H9 (cell line): ENCODE data around the gene NPAT. TPM values are rescaled to one million over a fixed set of nuclear protein-coding genes. Genes with fewer than 3 reads are reported as not detected.
A peak's percentile ranks its signal among the peaks of the same experiment; 100 is the strongest.

Experiments
- DNase-seq: peaks from one replicate; pipeline ENCODE4 v3.0.0-alpha.2; 2017
- H2AFZ ChIP-seq: one replicate; pipeline ENCODE4 v1.6.1; 2013; ENCODE audit warnings: mild to moderate bottlenecking, low read length, control low read depth, moderate library complexity
- H2AK5ac ChIP-seq: 2 replicates; pipeline ENCODE4 v1.6.1; 2013; ENCODE audit warnings: low read length, control low read depth, mixed read lengths; ENCODE audit not compliant: insufficient read length
- H2BK120ac ChIP-seq: one replicate; pipeline ENCODE4 v1.6.1; 2013; ENCODE audit warnings: low read depth, mild to moderate bottlenecking, low read length, control low read depth, inconsistent platforms; ENCODE audit not compliant: poor library complexity, severe bottlenecking
- H2BK12ac ChIP-seq: 2 replicates; pipeline ENCODE4 v1.6.1; 2013; ENCODE audit warnings: low read length, control low read depth, mixed read lengths, low read depth; ENCODE audit not compliant: insufficient read length
- H2BK15ac ChIP-seq: 2 replicates; pipeline ENCODE4 v1.6.1; 2013; ENCODE audit warnings: low read depth, low read length, control low read depth
- H2BK20ac ChIP-seq: one replicate; pipeline ENCODE4 v1.6.1; 2013; ENCODE audit warnings: low read depth, mild to moderate bottlenecking, low read length, control low read depth, inconsistent platforms; ENCODE audit not compliant: poor library complexity, severe bottlenecking
- H2BK5ac ChIP-seq: 2 replicates; pipeline ENCODE4 v1.6.1; 2013; ENCODE audit warnings: low read length, control low read depth, mixed read lengths; ENCODE audit not compliant: insufficient read length
- H3K14ac ChIP-seq: 2 replicates; pipeline ENCODE4 v1.6.1; 2013; ENCODE audit warnings: low read length, control low read depth; ENCODE audit not compliant: insufficient read depth
- H3K18ac ChIP-seq: 2 replicates; pipeline ENCODE4 v1.6.1; 2013; ENCODE audit warnings: low read depth, mild to moderate bottlenecking, mixed read lengths, low read length, control low read depth; ENCODE audit not compliant: insufficient read length
- H3K23ac ChIP-seq: 2 replicates; pipeline ENCODE4 v1.6.1; 2013; ENCODE audit warnings: low read length, control low read depth, mixed read lengths, low read depth; ENCODE audit not compliant: insufficient read length
- H3K23me2 ChIP-seq: 2 replicates; pipeline ENCODE4 v1.6.1; 2013; ENCODE audit warnings: low read depth, mild to moderate bottlenecking, mixed read lengths, low read length, control low read depth; ENCODE audit not compliant: insufficient read length, poor library complexity, severe bottlenecking
- H3K27ac ChIP-seq: 2 replicates; pipeline ENCODE4 v1.5.1; 2013; ENCODE audit warnings: low read length, control low read depth, mixed read lengths, low read depth; ENCODE audit not compliant: insufficient read length
- H3K27me3 ChIP-seq: 2 replicates; pipeline ENCODE4 v1.6.1; 2013; ENCODE audit warnings: low read length, control low read depth, inconsistent platforms; ENCODE audit not compliant: insufficient read depth
- H3K4ac ChIP-seq: 2 replicates; pipeline ENCODE4 v1.6.1; 2013; ENCODE audit warnings: low read depth, mild to moderate bottlenecking, control low read depth, inconsistent platforms, low read length, moderate library complexity
- H3K4me1 ChIP-seq: 2 replicates; pipeline ENCODE4 v1.6.1; 2013; ENCODE audit warnings: low read length, control low read depth, inconsistent platforms; ENCODE audit not compliant: insufficient read depth
- H3K4me2 ChIP-seq: 2 replicates; pipeline ENCODE4 v1.6.1; 2013; ENCODE audit warnings: low read length, control low read depth, mixed read lengths; ENCODE audit not compliant: insufficient read length, insufficient read depth
- H3K56ac ChIP-seq: 2 replicates; pipeline ENCODE4 v1.6.1; 2013; ENCODE audit warnings: low read depth, mild to moderate bottlenecking, mixed read lengths, low read length, control low read depth; ENCODE audit not compliant: insufficient read length
- H3K79me1 ChIP-seq: 2 replicates; pipeline ENCODE4 v1.6.1; 2013; ENCODE audit warnings: low read depth, mild to moderate bottlenecking, moderate library complexity, low read length, control low read depth, inconsistent platforms; ENCODE audit not compliant: insufficient read depth, poor library complexity, severe bottlenecking
- H3K79me2 ChIP-seq: 2 replicates; pipeline ENCODE4 v1.6.1; 2013; ENCODE audit warnings: low read length, control low read depth, inconsistent platforms; ENCODE audit not compliant: insufficient read depth
- H3K9ac ChIP-seq: 2 replicates; pipeline ENCODE4 v1.6.1; 2013; ENCODE audit warnings: low read length, control low read depth, mixed read lengths; ENCODE audit not compliant: insufficient read length; ENCODE audit errors: extremely low read depth
- H3K9me3 ChIP-seq: one replicate; pipeline ENCODE4 v1.6.1; 2013; ENCODE audit warnings: low read depth, low read length, inconsistent platforms; ENCODE audit not compliant: control insufficient read depth
- H3T11ph ChIP-seq: one replicate; pipeline ENCODE4 v1.6.1; 2013; ENCODE audit warnings: mild to moderate bottlenecking, low read length, control low read depth, inconsistent platforms
- H4K20me1 ChIP-seq: one replicate; pipeline ENCODE4 v1.6.1; 2013; ENCODE audit not compliant: control insufficient read depth, insufficient read length, insufficient read depth
- H4K5ac ChIP-seq: 2 replicates; pipeline ENCODE4 v1.6.1; 2013; ENCODE audit warnings: low read depth, mild to moderate bottlenecking, mixed read lengths, low read length, control low read depth; ENCODE audit not compliant: insufficient read length
- H4K8ac ChIP-seq: replicated peaks from 2 replicates; pipeline ENCODE4 v1.6.1; 2013; ENCODE audit warnings: low read length, control low read depth, mixed read lengths, low read depth; ENCODE audit not compliant: insufficient read length
- H4K91ac ChIP-seq: 2 replicates; pipeline ENCODE4 v1.6.1; 2013; ENCODE audit warnings: low read depth, mild to moderate bottlenecking, moderate library complexity, mixed read lengths, low read length, control low read depth; ENCODE audit not compliant: insufficient read length
- H3K27ac Mint-ChIP-seq, 3 experiments: 2 replicates in 2 of 3; 3 replicates in 1 of 3; pipeline ENCODE4 v1.8.0; 2020 to 2021; ENCODE audit warnings: mixed read lengths in 3 of 3, mild to moderate bottlenecking in 1 of 3, moderate library complexity in 1 of 3
- H3K27me3 Mint-ChIP-seq: 2 replicates; pipeline ENCODE4 v1.8.0; 2021; ENCODE audit warnings: low read depth, mild to moderate bottlenecking, moderate library complexity, mixed read lengths
- H3K36me3 Mint-ChIP-seq, 3 experiments: 2 replicates in 2 of 3; 3 replicates in 1 of 3; pipeline ENCODE4 v1.8.0; 2020 to 2021; ENCODE audit warnings: low read depth in 3 of 3, mixed read lengths in 3 of 3; ENCODE audit not compliant: insufficient read depth in 1 of 3
- H3K4me1 Mint-ChIP-seq, 2 experiments: 2 replicates each; pipeline ENCODE4 v1.8.0; 2020; ENCODE audit warnings: mixed read lengths in 2 of 2
- H3K4me3 Mint-ChIP-seq, 2 experiments: 2 replicates in 1 of 2; 3 replicates in 1 of 2; pipeline ENCODE4 v1.8.0; 2020 to 2021; ENCODE audit warnings: mild to moderate bottlenecking in 2 of 2, mixed read lengths in 2 of 2, moderate library complexity in 1 of 2
- H3K9me3 Mint-ChIP-seq, 2 experiments: 2 replicates in 1 of 2; 3 replicates in 1 of 2; pipeline ENCODE4 v1.8.0; 2020; ENCODE audit warnings: mild to moderate bottlenecking in 2 of 2, mixed read lengths in 2 of 2, moderate library complexity in 1 of 2
- WGBS: extraction: QIAGEN DNeasy Blood & Tissue Kit; methylation state at CpG from one replicate; pipeline ENCODE4 v1.1.7; 2013; ENCODE audit warnings: missing lambda C conversion rate, low lambda C conversion rate, mixed read lengths; ENCODE audit not compliant: insufficient read length; ENCODE audit errors: extremely low coverage; 5-methylcytosine and 5-hydroxymethylcytosine counted together
- total RNA-seq: library from RNA; stranded (reverse); gene quantifications from 2 replicates; pipeline ENCODE4 v1.2.1, GENCODE V29; 2021
- TF ChIP-seq, protein P1 (sequence below): fragments of 200-600 bp; sonication (generic); conservative IDR thresholded peaks from 3 replicates; pipeline ENCODE4 v1.8.0; 2021; ENCODE audit warnings: antibody characterized with exemption, mild to moderate bottlenecking

Gene NPAT
- total RNA-seq, 1 experiment from 2014 or later: 22.9 TPM

DNA sequence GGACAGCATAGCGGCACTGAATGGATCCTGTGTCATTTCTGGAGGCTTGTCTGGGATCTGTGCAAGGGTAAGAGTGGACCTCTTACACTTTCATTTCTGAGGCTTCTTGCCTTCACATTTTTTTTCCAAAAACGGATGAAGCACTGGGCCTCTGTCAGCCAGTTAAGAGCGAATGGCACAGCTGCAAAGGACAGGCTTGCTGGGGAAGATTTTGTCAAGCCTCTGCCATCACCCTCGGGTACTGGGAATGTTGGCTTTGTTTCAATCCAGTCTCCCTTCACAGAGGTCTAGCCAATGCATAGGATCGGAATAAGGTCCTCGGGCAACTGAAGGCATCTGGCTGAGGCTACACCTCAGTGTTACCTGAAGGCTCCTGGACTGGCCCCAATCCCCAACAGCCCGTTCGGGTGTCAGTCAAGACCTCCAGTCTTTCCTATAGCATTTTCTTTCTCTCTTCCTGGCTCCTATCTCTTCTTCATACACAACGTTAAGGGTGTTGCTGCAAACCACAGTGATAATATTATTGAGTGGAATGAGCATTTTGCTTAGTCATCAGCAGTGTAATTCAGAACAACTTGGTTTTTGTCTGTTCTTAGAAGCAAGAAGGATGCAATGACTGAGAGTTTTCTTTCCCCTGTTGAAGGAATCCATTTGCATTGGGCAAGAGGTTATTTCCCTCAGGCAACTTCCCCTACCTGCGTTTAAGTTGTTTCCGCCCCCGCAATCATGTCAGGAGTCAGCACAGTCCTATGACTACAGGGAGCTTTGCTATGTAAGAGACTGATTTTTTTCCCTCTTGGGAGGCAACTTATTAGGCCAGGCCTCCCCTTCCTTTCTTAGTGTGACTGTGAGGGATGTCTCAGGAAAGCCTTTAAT, 22.8 kb downstream of the NPAT start:
- no peaks in the 10 kb centered on the region for H4K20me1 ChIP-seq
- H2BK20ac ChIP-seq: no peak overlapping the region
- peaks cover 29 to 61% (median 45%) of the 10 kb centered on the region in 3 experiments for H3K36me3 Mint-ChIP-seq
- H3K4me3 Mint-ChIP-seq: no peak overlapping the region
- no peak overlapping the region for H4K91ac ChIP-seq
- no peak overlapping the region for H2BK120ac ChIP-seq
- H3K9me3 ChIP-seq: no peaks in the 10 kb centered on the region
- no peak overlapping the region for H3K23ac ChIP-seq
- no peak overlapping the region for H2AFZ ChIP-seq
- H3K4me2 ChIP-seq: no peak overlapping the region
- H3K27ac Mint-ChIP-seq: peak overlapping the region in 2 of 3 experiments; percentile 35 to 89; a peak in 4 of 7 replicates
- H3K4me1 ChIP-seq: peaks cover 6% of the 10 kb centered on the region; the same call in 1 of the 2 replicates
- H3K14ac ChIP-seq: no peak overlapping the region
- H3K27me3 Mint-ChIP-seq: no peaks in the 10 kb centered on the region
- no CpG with 5 or more reads among the region's 12 CpGs for WGBS
- no peak overlapping the region for H3K56ac ChIP-seq
- H3K4ac ChIP-seq: no peak overlapping the region
- no peak overlapping the region for H3K9ac ChIP-seq
- H2BK5ac ChIP-seq: no peak overlapping the region
- no peaks in the 10 kb centered on the region for H3K27me3 ChIP-seq
- no peak overlapping the region for H4K5ac ChIP-seq
- no peaks in the 10 kb centered on the region for H3K79me1 ChIP-seq
- no peaks in the 10 kb centered on the region for H3K23me2 ChIP-seq
- H2BK12ac ChIP-seq: no peak overlapping the region
- no peaks in the 10 kb centered on the region; the same call in 1 of the 2 replicates for H3K79me2 ChIP-seq
- peaks cover 22% of the 10 kb centered on the region in 2 experiments for H3K4me1 Mint-ChIP-seq
- no peak overlapping the region for H3K27ac ChIP-seq
- no peak overlapping the region for H3K18ac ChIP-seq
- H4K8ac ChIP-seq: no peak overlapping the region
- H3K9me3 Mint-ChIP-seq: peaks cover 0 to 6% of the 10 kb centered on the region in 2 experiments; a peak in 2 of 5 replicates
- no peak overlapping the region for H3T11ph ChIP-seq
- no peak overlapping the region for H2AK5ac ChIP-seq
- TF ChIP-seq, protein P1, sequence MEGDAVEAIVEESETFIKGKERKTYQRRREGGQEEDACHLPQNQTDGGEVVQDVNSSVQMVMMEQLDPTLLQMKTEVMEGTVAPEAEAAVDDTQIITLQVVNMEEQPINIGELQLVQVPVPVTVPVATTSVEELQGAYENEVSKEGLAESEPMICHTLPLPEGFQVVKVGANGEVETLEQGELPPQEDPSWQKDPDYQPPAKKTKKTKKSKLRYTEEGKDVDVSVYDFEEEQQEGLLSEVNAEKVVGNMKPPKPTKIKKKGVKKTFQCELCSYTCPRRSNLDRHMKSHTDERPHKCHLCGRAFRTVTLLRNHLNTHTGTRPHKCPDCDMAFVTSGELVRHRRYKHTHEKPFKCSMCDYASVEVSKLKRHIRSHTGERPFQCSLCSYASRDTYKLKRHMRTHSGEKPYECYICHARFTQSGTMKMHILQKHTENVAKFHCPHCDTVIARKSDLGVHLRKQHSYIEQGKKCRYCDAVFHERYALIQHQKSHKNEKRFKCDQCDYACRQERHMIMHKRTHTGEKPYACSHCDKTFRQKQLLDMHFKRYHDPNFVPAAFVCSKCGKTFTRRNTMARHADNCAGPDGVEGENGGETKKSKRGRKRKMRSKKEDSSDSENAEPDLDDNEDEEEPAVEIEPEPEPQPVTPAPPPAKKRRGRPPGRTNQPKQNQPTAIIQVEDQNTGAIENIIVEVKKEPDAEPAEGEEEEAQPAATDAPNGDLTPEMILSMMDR: no peak
- no peak for DNase-seq
- H2BK15ac ChIP-seq: no peak overlapping the region
